ENCODE results near the gene KIAA0319L. TPM values are rescaled to one million over a fixed set of nuclear protein-coding genes. Genes with fewer than 3 reads are reported as not detected.
A peak's percentile ranks its signal among the peaks of the same experiment; 100 is the strongest.

Gene KIAA0319L
- polyA plus RNA-seq, 2 of the 4 experiments (the other 2 are of a cell fraction): 18.2 to 36.9 TPM

DNA sequence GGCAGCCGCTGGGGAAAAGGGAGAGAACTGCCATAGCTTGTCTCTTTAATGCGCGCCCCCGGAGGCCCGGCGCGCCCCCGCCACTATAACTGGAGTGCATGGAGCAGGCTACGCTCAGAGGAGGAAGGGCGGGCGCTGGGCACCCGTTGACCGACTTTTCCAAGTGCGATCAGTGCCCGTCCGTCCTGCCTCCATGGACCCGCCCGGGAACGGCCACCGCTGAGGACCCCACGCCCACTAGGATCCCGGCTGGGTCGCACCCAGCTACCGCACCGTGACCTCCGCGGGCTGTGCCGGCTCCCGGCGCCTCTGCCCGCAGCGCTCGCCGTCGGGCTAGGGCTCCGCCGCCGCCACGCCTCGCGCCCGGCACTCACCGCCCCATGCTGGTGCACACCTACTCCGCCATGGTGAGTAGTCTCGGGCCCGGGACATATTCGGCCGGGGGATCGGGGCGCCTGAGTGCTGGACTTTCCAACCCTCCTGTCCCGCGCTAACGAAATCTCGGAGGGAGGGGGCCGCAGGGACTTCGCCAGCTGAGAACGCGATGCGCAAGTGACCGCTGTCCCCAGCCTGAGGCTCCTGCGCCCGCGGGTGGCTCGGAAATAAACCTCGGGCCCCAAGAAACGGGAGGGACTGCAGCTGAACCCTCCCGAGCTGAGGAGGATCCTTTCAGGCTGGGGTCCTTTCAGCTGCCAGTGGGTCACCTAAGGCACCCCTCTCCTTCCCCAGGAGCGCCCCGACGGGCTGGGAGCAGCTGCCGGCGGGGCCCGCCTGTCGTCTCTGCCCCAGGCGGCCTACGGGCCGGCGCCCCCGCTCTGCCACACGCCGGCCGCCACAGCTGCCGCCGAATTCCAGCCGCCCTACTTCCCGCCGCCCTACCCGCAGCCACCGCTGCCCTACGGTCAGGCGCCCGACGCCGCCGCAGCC lies 16.3 kb upstream of the KIAA0319L start, which contains the start of gene TFAP2E:
TFAP2E (plus strand) TSS at position 117 of the 927 bp plus-strand sequence; CDS start at position 381, 264 bp downstream.
- peak within 1 kb of the TSS; percentile 71 for H3K4me3 ChIP-seq
- POLR2A ChIA-PET: interaction anchor here (0.5 to 1.6 kb wide), 4 partner anchors 10 to 196 kb away, joined by 4 to 6 read pairs (median 4); partner anchors contain the start of genes CLSPN, KIAA0319L and NCDN
- peak within 1 kb of the TSS; percentile 82 for H3K4me2 ChIP-seq
- DNase-seq (ENCODE audit: low read depth in 1 of 2, low spot score in 1 of 2): peak; percentile 38 to 66
- H3K27ac ChIP-seq: peak within 1 kb of the TSS; percentile 69 to 87
- peak; percentile 68 to 83 for ATAC-seq
- no peak for TF ChIP-seq MAZ (IDR thresholded peaks at IDR 0.05; ENCODE audit: borderline replicate concordance, low read depth, low read length)
- TF ChIP-seq, protein P1, sequence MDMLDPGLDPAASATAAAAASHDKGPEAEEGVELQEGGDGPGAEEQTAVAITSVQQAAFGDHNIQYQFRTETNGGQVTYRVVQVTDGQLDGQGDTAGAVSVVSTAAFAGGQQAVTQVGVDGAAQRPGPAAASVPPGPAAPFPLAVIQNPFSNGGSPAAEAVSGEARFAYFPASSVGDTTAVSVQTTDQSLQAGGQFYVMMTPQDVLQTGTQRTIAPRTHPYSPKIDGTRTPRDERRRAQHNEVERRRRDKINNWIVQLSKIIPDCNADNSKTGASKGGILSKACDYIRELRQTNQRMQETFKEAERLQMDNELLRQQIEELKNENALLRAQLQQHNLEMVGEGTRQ (IDR thresholded peaks at IDR 0.05): no peak
- TF ChIP-seq MAX (IDR thresholded peaks at IDR 0.05): no peak
- CTCF ChIA-PET: interaction anchor here (1.2 to 5.1 kb wide), 6 partner anchors 9 to 154 kb away, joined by 3 to 47 read pairs (median 14); no protein-coding TSS in a partner anchor
- no peak for FAIRE-seq
- WGBS (ENCODE audit: missing lambda C conversion rate): 98% methylated on average over 8 of the region's 95 CpGs
- no peaks in the 10 kb centered on the region for H3K9me3 ChIP-seq
- H3K4me1 ChIP-seq: no peaks in the 10 kb centered on the region; the same call in 2 of the 3 replicates

DNA sequence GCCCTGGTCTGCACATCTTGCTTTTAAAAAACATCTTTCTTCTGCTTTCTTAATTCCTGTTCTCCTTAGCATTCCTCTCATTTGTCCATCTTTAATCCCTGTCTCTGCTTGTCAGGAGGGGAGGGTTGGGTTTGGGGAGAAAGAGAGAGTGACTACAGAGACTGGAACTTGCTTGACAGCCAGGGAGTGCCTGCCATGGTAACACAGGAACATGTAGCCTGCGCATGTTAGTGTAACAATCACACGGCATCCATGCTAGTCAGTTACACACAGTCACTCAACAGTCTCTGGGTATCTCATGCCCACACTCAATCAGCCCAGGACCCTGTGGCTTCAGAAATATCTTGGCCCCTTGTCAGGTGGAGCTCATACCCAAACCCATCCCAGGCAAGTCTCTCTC lies 15.1 kb upstream of the KIAA0319L start:
- ATAC-seq: no peak
- POLR2A ChIA-PET: interaction anchor here (1.6 kb wide), 1 partner anchor 197 kb away, joined by 4 read pairs; the partner anchor contains the start of gene CLSPN
- H3K4me3 ChIP-seq: no peak overlapping the region; the same call in 2 of the 3 replicates
- no peaks in the 10 kb centered on the region; the same call in 2 of the 3 replicates for H3K4me1 ChIP-seq
- 95% methylated on average over 2 of the region's 2 CpGs for WGBS (ENCODE audit: missing lambda C conversion rate)
- no peaks in the 10 kb centered on the region for H3K9me3 ChIP-seq
- peak overlapping the region; percentile 82; the same call in 2 of the 3 replicates for H3K4me2 ChIP-seq
- no peak for TF ChIP-seq ZSCAN20 (CRISPR knock-in tag; IDR thresholded peaks at IDR 0.05)
- no peak for TF ChIP-seq ZFP36 (IDR thresholded peaks at IDR 0.05; ENCODE audit: borderline replicate concordance, partially characterized antibody)
- TF ChIP-seq, protein P2, sequence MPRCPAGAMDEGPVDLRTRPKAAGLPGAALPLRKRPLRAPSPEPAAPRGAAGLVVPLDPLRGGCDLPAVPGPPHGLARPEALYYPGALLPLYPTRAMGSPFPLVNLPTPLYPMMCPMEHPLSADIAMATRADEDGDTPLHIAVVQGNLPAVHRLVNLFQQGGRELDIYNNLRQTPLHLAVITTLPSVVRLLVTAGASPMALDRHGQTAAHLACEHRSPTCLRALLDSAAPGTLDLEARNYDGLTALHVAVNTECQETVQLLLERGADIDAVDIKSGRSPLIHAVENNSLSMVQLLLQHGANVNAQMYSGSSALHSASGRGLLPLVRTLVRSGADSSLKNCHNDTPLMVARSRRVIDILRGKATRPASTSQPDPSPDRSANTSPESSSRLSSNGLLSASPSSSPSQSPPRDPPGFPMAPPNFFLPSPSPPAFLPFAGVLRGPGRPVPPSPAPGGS (IDR thresholded peaks at IDR 0.05): no peak
- TF ChIP-seq FOXS1 (CRISPR knock-in tag; IDR thresholded peaks at IDR 0.05): no peak
- no peak for TF ChIP-seq HOXB5 (CRISPR knock-in tag; IDR thresholded peaks at IDR 0.05)
- no peak for TF ChIP-seq PBX3 (IDR thresholded peaks at IDR 0.05)
- TF ChIP-seq HDAC2 (IDR thresholded peaks at IDR 0.05): no peak
- no peak for TF ChIP-seq EHF (CRISPR knock-in tag; IDR thresholded peaks at IDR 0.05)
- no peak for TF ChIP-seq FOSB (CRISPR knock-in tag; IDR thresholded peaks at IDR 0.05)
- TF ChIP-seq, protein P3, sequence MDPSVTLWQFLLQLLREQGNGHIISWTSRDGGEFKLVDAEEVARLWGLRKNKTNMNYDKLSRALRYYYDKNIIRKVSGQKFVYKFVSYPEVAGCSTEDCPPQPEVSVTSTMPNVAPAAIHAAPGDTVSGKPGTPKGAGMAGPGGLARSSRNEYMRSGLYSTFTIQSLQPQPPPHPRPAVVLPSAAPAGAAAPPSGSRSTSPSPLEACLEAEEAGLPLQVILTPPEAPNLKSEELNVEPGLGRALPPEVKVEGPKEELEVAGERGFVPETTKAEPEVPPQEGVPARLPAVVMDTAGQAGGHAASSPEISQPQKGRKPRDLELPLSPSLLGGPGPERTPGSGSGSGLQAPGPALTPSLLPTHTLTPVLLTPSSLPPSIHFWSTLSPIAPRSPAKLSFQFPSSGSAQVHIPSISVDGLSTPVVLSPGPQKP (IDR thresholded peaks at IDR 0.05; ENCODE audit: low read depth, low read length): no peak
- no peak for TF ChIP-seq MYC (IDR thresholded peaks at IDR 0.05; ENCODE audit: borderline replicate concordance, low read length)
- no peak for TF ChIP-seq POLR2A (IDR thresholded peaks at IDR 0.05; ENCODE audit: low read length)
- TF ChIP-seq RARB (CRISPR knock-in tag; IDR thresholded peaks at IDR 0.05): no peak
- TF ChIP-seq CBX8 (IDR thresholded peaks at IDR 0.05): no peak
- TF ChIP-seq, protein P4, sequence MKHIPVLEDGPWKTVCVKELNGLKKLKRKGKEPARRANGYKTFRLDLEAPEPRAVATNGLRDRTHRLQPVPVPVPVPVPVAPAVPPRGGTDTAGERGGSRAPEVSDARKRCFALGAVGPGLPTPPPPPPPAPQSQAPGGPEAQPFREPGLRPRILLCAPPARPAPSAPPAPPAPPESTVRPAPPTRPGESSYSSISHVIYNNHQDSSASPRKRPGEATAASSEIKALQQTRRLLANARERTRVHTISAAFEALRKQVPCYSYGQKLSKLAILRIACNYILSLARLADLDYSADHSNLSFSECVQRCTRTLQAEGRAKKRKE (CRISPR knock-in tag; IDR thresholded peaks at IDR 0.05; ENCODE audit: low read depth): no peak
- no peak for TF ChIP-seq E2F6 (IDR thresholded peaks at IDR 0.05; ENCODE audit: borderline replicate concordance, low read depth)
- DNase-seq (ENCODE audit: low read depth in 1 of 2, low spot score in 1 of 2): no peak
- no peak overlapping the region for H3K27ac ChIP-seq
- CTCF ChIA-PET: interaction anchor here (0.6 to 5.1 kb wide), 8 partner anchors 8 to 203 kb away, joined by 3 to 47 read pairs (median 8); no protein-coding TSS in a partner anchor
- no peak for FAIRE-seq
